IPS-15b (cell line): ENCODE measurements around the gene RASGRF2.

Experiments used
- H3K27me3 ChIP-seq: one replicate; pipeline ENCODE4 v1.6.1; 2013; ENCODE audit warnings: low read length; ENCODE audit not compliant: control insufficient read depth, insufficient read depth
- H3K36me3 ChIP-seq: one replicate; pipeline ENCODE4 v1.6.1; 2013; ENCODE audit warnings: low read length; ENCODE audit not compliant: control insufficient read depth, insufficient read depth
- H3K4me1 ChIP-seq: one replicate; pipeline ENCODE4 v1.6.1; 2013; ENCODE audit warnings: mild to moderate bottlenecking, low read length; ENCODE audit not compliant: control insufficient read depth, insufficient read depth
- H3K4me3 ChIP-seq: one replicate; pipeline ENCODE4 v1.5.1; 2013; ENCODE audit warnings: low read depth, low read length
- H3K9ac ChIP-seq: one replicate; pipeline ENCODE4 v1.6.1; 2013; ENCODE audit warnings: low read depth, mild to moderate bottlenecking, low read length
- H3K9me3 ChIP-seq: one replicate; pipeline ENCODE4 v1.6.1; 2013; ENCODE audit warnings: mild to moderate bottlenecking, low read length; ENCODE audit not compliant: control insufficient read depth, insufficient read depth

Gene RASGRF2

DNA sequence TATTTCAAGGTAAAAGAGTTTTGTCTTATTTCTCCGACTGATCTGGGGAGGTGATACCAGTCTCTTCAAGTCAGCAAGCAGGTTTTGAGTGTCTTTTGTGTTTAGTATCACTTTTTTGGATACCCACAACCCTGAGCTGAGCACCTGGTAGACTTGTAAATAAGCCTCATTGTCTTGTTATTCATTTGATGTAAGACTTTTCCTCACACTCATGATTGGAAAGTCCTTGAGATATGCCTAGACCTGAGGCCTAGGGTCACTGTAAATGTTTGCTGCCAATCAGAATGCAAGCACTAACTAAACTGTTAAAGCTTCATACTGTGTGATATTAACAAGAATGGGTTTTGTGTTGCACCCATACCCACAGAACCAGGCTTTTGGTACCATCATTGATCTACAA, 172.2 kb downstream of the RASGRF2 start:
- no peak overlapping the region for H3K9ac ChIP-seq
- H3K4me3 ChIP-seq = no peak overlapping the region
- no peaks in the 10 kb centered on the region for H3K4me1 ChIP-seq
- H3K9me3 ChIP-seq = no peaks in the 10 kb centered on the region
- no peaks in the 10 kb centered on the region for H3K27me3 ChIP-seq
- H3K36me3 ChIP-seq = peaks cover 4% of the 10 kb centered on the region

DNA sequence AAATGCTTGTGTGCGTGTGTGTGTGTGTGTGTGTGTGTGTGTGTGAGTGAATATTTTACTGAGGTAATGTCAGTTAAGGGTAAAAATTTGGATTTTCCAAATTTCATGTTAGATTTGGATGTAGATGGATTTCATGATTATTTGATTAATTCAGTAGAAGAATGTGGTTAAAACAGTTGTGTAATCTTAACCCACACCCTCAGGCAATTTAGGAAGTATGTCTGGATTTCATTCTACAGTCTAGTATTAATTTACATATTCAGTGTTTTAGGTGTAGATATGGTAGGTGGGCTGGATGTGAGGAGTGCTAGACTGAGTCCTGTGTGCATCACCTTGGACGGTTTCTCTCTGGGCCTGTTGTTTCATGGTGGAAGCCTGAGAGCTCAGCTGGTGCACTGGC, 173.9 kb downstream of the RASGRF2 start:
- Histone ChIP-seq H3K4me3 (no peak overlapping the region), H3K9ac (no peak overlapping the region), H3K36me3 (peaks cover 4% of the 10 kb centered on the region), H3K9me3 (no peaks in the 10 kb centered on the region), H3K4me1 (no peaks in the 10 kb centered on the region), H3K27me3 (no peaks in the 10 kb centered on the region)

GRCh38 chr5:81134566-81134965, 174.4 kb downstream of the RASGRF2 start:
- Histone ChIP-seq H3K27me3 (no peaks in the 10 kb centered on the region), H3K4me3 (no peak overlapping the region), H3K4me1 (no peaks in the 10 kb centered on the region), H3K9ac (no peak overlapping the region), H3K9me3 (no peaks in the 10 kb centered on the region), H3K36me3 (peaks cover 4% of the 10 kb centered on the region)

GRCh38 chr5:81136557-81136956, 176.4 kb downstream of the RASGRF2 start:
- Histone ChIP-seq H3K4me1 (no peaks in the 10 kb centered on the region), H3K36me3 (no peaks in the 10 kb centered on the region), H3K4me3 (no peak overlapping the region), H3K27me3 (no peaks in the 10 kb centered on the region), H3K9ac (no peak overlapping the region), H3K9me3 (no peaks in the 10 kb centered on the region)

DNA sequence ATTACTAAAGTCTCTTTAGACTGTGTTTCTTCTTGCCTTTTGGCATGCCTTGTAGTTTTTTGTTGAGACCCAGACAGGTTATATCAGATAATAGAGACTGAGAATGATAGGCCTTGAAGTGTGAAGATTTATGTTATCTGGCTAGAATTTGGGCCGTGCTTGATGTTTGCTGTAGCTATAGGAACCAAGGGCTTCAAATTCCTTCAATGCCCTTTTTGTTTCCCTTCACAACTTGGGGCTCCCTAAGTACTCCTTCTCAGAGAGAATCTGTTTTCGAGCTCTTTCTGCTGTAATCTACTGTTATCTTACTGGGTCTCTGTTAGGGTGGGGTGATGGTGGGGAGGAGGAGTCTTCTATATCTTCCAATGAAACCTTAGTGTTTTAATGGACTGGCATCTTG, 177.7 kb downstream of the RASGRF2 start:
- H3K4me1 ChIP-seq = no peaks in the 10 kb centered on the region
- H3K9me3 ChIP-seq = no peaks in the 10 kb centered on the region

DNA sequence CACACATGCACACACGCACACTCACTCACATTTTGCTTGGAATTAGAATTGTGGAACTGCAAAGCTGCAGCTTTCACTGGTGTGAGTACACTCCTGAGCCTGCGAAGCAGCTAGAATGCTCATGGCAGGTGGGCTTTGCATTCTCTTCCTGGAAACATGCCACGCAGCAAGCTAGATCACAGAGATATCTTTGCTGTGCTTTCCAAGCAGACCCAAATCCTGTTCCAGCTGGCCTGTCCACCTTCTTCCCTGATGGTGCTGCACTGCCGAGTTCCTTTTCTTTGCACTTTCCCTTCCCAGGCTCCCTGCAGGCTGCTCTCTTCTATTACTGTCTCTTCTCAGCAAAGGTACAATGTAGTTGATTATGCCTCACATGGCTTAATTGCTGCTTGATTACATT, 180.3 kb downstream of the RASGRF2 start:
- no peaks in the 10 kb centered on the region for H3K9me3 ChIP-seq
- H3K4me1 ChIP-seq = no peaks in the 10 kb centered on the region
- H3K36me3 ChIP-seq = no peaks in the 10 kb centered on the region
- H3K27me3 ChIP-seq = no peaks in the 10 kb centered on the region
- H3K9ac ChIP-seq = no peak overlapping the region
- no peak overlapping the region for H3K4me3 ChIP-seq

More for the DNA sequence above, 177.7 kb downstream of the RASGRF2 start:
- Histone ChIP-seq H3K9ac (no peak overlapping the region), H3K4me3 (no peak overlapping the region), H3K36me3 (no peaks in the 10 kb centered on the region), H3K27me3 (no peaks in the 10 kb centered on the region)

- H3K4me3 ChIP-seq = no peak overlapping the region
- no peaks in the 10 kb centered on the region for H3K36me3 ChIP-seq
- H3K4me1 ChIP-seq = no peaks in the 10 kb centered on the region
- H3K9me3 ChIP-seq = no peaks in the 10 kb centered on the region
- H3K27me3 ChIP-seq = no peaks in the 10 kb centered on the region
- no peak overlapping the region for H3K9ac ChIP-seq
These were observed 180.8 kb downstream of the RASGRF2 start for GRCh38 chr5:81140943-81141342.

GRCh38 chr5:81142108-81142507, 181.9 kb downstream of the RASGRF2 start:
- no peaks in the 10 kb centered on the region for H3K9me3 ChIP-seq

GRCh38 chr5:81145329-81145935, 185.3 kb downstream of the RASGRF2 start:
- Histone ChIP-seq H3K9me3 (no peaks in the 10 kb centered on the region), H3K4me1 (no peaks in the 10 kb centered on the region), H3K9ac (no peak overlapping the region), H3K4me3 (no peak overlapping the region), H3K36me3 (no peaks in the 10 kb centered on the region), H3K27me3 (no peaks in the 10 kb centered on the region)

More at GRCh38 chr5:81142108-81142507, 181.9 kb downstream of the RASGRF2 start:
- no peak overlapping the region for H3K9ac ChIP-seq
- no peaks in the 10 kb centered on the region for H3K27me3 ChIP-seq
- no peaks in the 10 kb centered on the region for H3K4me1 ChIP-seq
- H3K36me3 ChIP-seq = no peaks in the 10 kb centered on the region
- no peak overlapping the region for H3K4me3 ChIP-seq

DNA sequence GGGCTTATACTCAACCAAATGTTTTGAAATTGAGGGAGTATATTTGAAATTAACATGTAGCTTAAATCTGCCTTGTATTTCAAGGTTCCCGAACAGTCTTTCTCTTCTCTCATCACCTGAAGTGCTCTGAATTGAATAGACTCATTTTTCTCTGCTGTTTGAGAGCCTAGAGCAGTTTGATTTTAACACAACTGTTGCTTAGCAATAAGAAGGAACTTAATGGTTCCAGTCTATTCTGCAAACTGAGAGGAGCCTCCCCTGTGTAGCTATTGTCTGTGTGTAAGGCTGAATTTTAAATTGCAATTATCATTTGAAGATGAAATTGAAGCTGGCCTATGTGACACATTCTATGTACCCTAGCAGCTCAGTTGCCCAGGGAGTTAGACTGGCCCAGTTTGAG, 185.9 kb downstream of the RASGRF2 start:
- Histone ChIP-seq H3K27me3 (no peaks in the 10 kb centered on the region), H3K9ac (no peak overlapping the region), H3K36me3 (no peaks in the 10 kb centered on the region), H3K4me3 (no peak overlapping the region), H3K4me1 (no peaks in the 10 kb centered on the region), H3K9me3 (no peaks in the 10 kb centered on the region)

GRCh38 chr5:81147011-81147885, 187.1 kb downstream of the RASGRF2 start:
- Histone ChIP-seq H3K9me3 (no peaks in the 10 kb centered on the region), H3K36me3 (no peaks in the 10 kb centered on the region), H3K4me3 (no peak overlapping the region), H3K27me3 (no peaks in the 10 kb centered on the region), H3K9ac (no peak overlapping the region), H3K4me1 (no peaks in the 10 kb centered on the region)
